T follicular helper cell (primary cell): Measurements from ENCODE around the gene PMPCA.

Source experiments
- DNase-seq: peaks from one replicate; pipeline ENCODE4 v3.0.0-alpha.2; 2020; ENCODE audit warnings: low read depth
- total RNA-seq, 2 experiments: gene quantifications; one replicate each; lab custom pipeline; 2026; lab: John Stamatoyannopoulos, UW

The PMPCA gene, protein sequence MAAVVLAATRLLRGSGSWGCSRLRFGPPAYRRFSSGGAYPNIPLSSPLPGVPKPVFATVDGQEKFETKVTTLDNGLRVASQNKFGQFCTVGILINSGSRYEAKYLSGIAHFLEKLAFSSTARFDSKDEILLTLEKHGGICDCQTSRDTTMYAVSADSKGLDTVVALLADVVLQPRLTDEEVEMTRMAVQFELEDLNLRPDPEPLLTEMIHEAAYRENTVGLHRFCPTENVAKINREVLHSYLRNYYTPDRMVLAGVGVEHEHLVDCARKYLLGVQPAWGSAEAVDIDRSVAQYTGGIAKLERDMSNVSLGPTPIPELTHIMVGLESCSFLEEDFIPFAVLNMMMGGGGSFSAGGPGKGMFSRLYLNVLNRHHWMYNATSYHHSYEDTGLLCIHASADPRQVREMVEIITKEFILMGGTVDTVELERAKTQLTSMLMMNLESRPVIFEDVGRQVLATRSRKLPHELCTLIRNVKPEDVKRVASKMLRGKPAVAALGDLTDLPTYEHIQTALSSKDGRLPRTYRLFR
- 66.5 to 81.9 reads per million in 2 experiments for total RNA-seq

DNA sequence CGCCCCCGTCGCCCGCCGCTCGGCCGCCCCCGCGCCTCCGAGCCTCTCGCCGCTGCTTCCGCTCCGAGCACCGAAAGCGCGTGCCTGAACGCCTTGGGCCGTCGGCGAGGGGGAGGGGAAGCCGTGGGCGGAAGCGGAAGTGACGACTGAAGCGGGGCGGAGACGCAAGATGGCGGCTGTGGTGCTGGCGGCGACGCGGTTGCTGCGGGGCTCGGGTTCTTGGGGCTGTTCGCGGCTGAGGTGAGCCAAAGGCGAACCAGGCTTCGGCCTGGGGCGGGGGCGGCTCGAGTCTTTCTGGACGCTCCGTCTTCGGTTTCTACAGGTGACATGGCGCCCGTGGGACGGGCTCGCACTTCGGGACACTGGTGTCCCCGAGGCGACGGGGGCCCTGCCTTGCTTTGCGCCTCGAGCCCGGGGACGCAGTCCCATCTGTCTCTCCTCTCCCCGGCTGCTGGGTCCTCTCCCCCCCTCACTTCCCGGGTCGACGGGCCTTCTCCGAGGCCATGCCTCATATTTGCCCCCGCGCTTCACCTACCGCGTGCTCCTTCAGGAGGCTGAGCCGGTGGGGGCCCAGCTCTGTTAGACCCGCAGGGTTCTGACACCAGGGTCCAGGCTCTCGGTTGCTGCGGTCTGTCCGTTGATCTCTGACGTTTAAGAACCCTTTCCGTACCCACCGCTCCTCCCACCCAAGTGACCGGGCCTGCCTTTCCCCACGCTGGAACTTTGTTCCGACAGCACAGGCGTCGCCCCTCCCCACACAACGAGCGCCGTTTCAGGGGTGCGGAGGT lies at the start of gene PMPCA, which contains the start of gene ENTR1:
PMPCA (plus strand) TSS at position 159 of the 788 bp plus-strand sequence; CDS start at position 170, 11 bp downstream.
ENTR1 (minus strand) TSS at position 115 of the 788 bp plus-strand sequence. CDS start 217 bp downstream, outside the sequence.
- peak; percentile 93 for DNase-seq

DNA sequence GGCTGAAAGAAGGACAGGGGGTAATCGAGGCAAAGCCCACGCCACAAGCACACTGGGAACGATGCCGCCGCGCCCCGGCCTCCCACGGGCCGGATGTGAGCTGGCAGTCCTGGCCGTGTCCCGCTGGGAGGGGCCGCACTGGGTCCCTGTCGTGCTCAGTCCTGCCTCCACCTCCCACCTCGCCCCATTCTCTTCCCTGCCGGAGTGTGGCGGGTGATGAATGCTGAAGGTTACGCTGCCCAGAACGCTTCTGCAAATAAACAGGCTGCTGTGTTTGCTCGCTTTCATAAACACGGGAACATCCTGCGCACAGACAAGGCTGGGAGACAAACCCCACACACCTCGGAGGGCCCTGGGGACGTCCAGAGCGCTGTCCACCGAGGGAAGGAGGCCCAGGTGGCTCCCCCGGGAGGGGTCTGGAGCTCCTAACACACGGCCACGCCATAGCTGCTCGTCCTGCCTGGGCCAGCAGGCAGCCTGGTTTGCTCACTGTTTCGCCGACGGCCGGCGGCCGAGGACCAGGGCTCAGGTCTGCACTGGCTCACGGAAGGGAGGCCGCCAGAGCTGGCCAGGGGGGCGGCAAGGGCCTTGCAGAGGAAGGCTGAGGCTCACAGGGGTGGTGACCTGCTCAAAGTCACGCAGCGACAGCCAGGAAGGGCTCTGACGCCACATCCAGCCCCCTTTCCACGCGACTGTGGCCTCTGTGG lies 49.3 kb upstream of the PMPCA start:
- DNase-seq = no peak

DNA sequence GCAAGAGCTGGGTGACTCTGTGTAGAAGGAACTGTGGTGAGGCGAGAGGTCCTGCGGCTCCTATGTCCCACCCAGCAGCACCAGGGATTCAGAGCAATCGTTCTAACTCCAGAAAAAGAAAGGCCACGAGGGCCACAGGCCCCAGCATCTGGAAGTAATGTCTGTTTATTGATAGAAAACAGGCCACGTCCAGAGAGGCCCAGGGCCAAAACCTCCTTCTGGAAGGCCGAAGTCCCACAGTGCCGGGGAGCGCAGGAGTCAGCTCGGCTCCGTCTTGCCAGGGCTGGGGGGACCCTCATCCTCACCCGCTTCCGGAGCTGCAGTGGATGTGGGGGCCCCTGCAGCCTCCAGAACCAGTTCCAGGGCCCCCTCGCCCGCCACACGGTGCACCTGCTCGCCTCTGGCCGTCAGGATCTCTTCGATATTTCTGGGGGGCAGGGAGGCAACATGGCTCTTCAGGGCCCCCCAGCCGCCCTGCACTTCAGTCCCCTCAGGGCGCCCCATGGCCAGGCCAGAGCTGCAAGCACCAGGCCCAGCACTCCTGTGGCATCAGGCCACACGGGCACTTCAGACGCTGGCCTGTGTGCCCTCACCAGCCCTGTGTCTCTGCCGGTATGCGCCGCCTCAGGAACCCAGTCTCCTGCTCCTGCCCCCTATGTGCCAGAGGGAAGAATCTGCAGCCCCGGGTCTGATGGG lies 48.6 kb upstream of the PMPCA start:
- DNase-seq = no peak

DNA sequence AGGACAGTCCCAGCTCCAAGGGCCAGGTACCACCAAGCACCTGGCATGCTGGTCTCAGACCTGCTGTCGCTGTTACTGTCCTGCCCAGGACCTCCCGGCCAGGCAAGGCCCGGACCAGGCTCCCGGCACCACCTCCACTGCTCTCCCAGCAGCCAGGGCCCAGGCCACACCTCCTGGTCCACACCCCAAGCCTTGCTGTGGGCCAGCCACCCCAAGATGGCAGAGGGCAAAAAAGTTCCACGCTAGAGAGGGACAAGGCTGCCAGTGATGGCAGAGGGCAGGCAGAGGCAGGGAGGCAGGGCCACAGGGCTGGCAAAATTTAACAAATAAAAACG lies 48.0 kb upstream of the PMPCA start:
- DNase-seq = no peak

DNA sequence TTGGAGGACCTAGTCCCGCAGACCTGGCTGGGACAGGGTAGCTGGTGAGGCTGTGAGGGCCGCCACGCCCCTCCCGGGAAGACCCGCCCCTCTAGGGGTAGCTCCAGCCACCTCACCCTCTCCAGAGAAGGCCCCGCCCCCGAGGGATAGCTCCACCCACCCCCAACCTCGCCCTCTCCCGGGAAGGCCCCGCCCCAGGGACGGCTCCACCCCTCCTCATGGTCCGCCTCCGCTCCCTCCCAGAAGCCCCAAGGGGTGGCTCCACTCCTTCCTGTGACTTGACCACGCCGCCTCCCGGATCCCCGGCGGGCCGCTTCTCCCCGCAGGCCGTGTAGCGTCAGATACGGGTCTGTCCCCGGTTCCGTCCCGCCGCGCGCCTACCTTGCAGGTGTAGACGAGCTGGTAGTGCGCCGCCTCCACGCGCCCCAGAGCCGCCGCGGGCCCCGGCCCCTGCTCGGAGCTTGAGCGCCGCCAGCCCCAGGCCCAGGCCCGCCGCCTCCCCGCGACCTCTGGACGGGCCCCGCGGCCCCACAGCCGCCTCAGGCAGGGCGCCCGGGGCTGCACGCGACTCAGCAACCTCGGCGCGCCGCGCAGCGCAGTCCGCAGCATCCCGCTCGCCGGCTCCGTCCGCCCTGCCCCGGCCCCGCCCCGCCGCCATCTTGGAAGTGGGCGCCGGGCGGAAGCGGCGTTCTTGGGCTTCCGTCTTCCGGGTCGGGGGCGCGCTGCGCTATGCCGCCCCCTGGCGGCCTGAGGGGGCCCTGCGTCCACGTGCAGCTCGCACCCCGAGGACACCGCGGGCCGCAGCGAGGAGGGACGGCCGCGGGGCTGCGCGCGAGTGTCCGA lies 47.1 kb upstream of the PMPCA start, which contains the start of gene DNLZ:
DNLZ (minus strand) TSS at position 639 of the 843 bp plus-strand sequence; CDS start at position 609, 30 bp downstream.
- DNase-seq = peak; percentile 85

DNA sequence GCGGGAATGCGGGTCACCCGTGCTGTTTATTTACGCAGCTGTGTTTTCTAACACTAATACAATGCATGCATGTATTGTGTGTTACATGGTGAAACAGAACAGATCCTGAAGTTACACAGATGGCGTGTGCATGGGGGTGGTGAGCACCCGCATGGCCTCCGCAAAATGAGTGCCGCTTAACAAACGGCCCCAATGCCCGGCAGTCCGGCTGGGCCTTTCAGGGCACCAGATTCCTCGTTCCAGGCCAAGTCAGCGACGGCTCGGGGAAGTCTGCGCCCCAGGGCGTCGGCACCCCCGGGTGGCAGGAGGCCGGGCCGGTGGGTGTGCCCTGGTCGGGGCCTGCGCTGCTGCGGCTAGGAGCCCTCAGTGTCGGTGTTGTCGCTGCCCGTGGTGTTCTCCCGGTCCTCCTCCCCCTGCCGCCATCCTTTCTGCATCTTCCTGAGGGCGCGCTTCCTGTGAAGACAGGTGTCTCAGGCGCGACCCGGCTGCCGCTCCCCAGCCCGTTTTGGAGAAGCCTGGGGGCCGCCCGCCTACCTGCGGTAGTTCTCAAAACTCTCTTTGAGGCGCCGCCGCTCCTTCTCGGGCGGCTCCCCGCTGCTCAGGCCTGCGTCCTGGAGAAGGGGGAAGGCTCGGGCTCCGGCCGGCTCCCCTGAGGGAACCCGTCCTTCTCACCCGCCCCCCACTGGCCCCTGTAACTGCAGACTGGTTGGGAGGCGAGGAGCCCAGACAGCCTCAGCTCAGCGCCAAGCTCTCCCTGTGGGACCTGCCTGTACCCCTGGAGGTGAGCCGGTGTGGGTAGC lies 46.3 kb upstream of the PMPCA start:
- no peak for DNase-seq

DNA sequence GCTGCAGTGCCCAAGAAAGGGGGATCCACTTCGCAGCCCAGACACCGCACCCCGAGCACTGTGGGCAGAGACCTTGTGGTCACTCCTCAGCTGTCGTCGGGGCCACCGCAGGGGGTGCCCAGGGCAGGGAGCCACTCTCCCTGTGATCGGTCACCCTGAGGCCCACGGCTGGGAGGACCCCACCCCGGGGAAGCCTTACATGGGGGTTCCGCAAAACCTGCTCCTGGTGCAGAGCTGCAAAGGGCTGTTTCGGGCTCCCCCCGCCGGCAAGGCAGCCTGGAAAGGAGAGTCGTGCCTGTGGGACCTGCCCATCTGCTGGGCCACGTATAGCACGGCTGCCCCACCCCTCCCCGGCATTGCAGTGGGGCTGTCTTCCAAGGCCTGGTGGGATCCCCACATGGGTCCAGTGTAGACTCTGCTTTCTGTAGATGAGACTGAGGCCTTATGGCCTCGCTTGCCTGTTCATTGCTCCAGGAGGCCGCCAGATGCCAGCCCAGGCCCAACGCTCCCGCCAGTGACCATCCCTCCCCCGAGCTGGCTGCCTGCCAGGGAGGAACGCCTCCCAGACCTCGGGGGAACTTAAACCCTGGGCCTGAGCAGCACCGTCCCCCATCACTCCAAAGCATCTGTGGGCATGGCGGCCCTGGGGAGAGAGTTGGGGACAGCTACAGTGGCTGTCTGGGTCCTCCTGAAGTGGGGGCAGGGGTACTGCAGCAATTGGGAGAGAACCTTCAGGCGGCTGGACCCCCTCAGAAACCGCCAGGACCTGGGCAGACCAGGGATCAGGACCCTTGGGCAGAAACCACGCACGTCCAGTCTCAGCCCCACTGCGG lies 45.3 kb upstream of the PMPCA start:
- DNase-seq = no peak

DNA sequence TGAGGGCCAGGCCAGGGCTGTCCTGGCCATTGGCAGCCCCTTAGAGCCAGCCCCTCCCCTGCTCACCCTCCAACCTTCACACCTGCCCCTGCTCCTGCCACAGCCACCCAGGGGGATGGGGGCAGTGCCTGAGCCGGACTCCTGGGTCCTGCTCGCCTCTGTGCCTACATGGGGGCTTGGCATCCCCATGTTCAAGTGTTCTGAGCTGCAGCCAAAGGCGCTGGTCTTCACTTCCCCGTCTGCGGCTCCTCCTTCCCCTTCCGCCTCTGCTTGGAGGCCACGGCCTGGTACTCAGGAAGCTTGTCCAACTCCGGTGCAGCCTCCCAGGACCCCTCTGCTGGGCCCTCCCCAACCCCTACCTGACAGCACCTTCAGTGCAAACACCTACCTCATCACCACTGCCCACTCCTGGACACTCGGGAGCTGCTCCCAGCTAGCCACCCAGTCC lies 44.7 kb upstream of the PMPCA start:
- DNase-seq = no peak

DNA sequence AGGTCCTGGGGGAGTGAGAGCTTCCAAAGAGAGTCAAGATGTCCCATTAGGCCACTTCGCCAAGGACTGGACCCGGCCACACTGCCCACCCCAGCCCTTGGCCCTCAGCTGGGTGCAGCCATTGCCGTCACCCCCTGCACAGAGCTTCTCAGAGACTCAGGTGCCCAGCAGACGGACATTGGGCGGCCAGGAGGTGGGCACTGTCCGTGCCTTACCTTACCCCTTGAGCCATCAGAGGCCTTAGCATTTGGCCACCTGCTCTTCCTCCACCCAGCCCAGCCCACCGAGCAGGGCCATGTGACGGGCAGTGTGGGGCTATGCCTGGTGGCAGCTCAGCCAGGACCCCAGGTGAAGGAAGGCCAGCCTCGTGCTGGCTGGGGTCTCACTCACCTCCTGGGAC lies 43.6 kb upstream of the PMPCA start:
- no peak for DNase-seq

DNA sequence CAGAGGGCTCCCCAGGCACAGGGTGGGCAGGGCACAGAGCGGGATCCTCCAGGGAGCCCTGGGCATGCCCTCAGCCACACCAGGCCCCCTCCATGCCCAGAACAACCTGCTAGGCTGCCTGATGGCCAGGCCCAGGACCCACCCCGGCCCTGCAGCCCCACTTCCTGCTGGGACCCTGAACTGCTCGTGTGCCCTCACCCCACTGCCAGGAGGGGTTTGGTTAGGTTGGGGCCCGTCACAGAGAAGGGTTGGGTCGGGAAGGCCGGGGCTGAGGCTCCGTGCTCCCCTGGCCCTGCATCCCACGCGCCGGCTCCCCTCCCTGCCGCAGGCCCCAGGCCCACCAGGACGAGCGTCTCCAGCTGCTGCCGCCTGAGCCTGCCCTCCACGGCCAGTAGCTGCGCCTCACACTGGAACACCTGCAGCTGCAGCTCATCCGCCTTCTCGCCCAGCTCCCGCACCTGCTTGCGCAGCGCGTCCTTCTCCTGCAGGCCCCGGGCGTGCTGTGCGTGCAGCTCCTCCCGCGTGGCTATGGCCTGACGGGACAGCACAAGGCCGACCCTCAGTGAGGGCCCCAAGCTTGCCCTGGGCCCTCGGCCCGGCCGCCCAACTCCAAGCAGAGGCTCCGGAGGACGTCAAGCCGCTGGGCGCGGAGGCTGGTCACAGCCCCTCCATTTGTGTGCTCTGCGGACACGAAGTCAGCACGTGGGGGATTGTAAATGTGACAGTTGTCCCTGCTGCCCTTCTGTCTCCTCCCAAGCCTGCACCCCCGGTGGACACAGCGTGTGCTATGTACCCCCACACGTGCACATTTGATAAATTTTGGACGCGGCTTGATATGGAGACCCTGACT lies 42.9 kb upstream of the PMPCA start:
- DNase-seq = no peak

DNA sequence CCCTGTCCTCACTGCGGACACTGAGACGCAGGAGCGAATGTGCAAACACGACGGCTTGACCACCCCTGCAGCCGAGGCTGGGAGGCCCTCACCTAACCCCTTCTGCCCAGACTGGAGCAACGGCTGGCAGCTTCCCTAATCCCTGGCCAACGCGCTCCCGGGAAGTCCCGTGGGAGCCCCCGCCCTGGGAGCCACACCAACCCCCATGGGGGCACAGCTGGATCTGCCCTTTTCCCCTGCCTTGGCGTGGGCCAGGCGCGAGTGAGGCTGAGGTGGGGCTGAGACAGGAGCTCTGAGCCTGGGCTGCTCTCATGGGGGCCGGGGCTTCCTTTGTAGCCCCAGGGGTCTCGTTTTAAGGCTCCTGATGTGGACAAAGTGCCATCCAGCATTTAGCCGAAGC lies 42.3 kb upstream of the PMPCA start:
- DNase-seq = no peak

DNA sequence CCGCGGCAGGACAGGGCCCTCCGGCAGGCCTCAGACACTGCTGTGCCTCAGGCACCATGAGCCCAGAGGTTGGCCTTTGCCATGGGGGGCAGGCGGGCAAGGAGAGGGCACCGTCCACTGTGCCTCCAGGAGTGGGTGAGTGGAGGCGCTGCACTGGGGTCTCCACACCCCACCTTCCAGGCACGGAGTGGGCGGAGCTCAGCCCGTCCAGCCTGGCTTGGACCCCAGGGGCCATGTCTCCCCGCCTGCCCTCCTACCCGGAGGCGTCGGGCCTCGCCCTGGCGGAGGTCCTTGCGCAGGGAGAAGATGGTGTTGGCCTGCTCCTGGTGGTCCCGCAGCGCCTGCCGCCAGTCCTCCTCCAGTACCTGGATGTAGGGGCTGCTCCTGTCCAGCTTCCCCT lies 40.4 kb upstream of the PMPCA start:
- DNase-seq = no peak

DNA sequence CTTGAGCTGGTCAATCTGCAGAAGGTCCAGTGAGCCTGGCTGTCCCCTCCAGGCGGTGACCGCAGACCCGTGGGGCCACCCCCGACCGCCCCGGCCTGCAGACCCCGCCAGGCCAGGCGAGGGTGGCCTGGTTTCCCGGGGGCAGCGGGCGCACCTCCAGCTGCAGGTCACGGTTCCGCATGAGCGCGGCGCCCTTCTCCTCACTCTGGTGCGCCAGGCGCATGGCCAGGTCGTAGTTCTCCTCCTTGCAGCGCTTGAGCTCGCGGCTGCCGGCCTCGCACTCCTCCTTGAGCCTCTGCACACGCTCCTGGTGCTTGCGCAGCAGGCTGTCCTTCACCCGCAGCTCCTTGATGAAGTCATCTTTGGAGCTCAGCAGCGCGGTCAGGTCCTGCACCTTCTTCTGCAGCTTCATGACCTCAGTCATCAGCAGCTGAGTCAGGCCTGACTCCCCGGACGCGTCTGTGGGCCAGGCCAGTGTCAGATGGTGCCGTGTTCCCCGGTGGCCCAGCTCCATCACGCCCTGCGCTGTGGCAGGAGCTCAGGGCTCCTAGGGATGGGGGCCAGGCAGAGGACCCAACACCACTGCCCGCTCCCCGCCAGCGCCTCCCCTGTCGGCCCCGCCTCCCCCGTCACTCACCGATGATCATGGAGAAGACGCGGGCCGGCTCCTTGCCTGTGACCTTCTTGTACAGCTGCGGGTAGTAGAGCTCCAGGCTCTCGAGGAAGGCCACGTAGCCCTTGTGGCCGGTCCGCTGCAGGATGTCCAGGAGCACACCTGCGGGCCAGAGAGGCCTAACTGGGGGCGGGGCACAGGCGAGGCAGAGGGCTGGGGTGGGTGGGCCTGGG lies 39.5 kb upstream of the PMPCA start:
- DNase-seq = no peak

DNA sequence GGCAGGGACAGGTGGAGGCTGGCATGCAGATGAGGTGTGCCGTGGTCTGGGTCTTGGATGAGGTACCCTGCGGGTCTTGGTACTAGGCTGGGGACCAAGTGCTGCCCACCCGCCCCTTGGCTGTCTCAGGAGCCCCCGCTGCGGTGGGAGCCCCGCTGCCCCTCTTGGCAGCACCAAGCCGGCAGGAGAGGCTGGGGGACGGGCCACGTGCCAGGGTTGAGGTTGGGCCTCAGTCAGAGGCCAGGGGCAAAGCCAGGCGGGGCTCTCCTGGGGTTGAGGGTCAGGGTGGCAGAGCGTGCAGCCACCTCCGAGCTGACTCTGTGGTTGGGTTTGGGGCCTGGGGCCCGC lies 39.0 kb upstream of the PMPCA start:
- DNase-seq = no peak

DNA sequence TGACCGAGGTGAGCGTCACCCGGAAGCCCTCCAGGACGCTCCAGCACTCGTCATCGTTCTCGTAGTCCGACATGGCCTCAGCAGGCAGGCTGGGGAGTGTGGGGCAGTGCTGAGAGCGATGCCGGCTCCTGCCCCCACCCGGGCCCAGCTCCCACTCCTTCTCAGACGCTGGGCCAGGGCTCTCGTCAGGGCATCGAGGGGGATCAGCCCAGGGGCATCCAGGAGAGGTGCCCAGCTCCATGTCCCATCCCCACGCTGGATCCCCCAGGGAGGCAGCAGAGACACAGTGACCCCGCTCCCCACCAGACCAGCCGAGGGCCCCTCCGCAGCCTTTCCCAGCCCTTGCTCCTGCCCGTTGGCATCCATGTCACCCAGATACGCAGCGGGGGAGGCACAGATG lies 38.5 kb upstream of the PMPCA start:
- no peak for DNase-seq

DNA sequence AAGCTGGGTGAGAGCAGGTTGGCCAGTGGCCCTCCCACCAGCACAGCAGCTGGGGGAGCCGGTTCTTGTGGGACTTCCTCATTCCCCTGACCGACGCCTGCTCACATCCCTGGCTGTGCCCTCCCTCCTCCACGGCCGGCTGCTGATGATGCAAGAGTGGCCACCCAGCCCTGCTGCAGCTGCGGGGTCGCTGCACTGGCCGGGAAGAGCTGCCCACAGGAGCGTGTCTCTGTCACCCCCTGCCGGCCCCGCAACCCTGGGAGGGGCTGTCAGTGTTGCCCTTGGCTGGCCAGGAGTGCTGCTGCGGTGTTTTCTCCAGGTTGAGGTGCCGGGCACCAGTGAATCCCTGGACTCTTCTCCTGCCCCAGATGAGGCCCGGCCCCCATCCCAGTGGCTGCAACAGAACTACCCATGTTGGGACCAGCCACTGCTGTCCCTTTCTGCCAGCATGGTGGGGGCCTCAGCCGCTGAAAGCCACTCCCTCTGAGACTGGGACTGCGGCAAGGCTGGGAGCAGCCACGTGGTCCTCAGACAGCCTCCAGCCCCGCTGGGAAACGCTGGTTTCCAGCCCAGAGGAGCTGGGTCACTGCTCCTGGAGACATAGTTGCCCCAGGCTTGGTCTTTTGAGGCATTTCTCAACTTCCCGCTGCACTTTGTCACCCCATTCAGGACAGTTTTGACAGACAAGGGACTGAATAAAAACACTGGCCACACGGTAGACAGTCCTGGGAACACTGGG lies 37.7 kb upstream of the PMPCA start:
- no peak for DNase-seq
